ENCODE data around the gene ATF6B. TPM values are rescaled to one million over a fixed set of nuclear protein-coding genes. Genes with fewer than 3 reads are reported as not detected.

ATF6B gene
- total RNA-seq, 1 experiment from 2014 or later: 87.2 TPM

DNA sequence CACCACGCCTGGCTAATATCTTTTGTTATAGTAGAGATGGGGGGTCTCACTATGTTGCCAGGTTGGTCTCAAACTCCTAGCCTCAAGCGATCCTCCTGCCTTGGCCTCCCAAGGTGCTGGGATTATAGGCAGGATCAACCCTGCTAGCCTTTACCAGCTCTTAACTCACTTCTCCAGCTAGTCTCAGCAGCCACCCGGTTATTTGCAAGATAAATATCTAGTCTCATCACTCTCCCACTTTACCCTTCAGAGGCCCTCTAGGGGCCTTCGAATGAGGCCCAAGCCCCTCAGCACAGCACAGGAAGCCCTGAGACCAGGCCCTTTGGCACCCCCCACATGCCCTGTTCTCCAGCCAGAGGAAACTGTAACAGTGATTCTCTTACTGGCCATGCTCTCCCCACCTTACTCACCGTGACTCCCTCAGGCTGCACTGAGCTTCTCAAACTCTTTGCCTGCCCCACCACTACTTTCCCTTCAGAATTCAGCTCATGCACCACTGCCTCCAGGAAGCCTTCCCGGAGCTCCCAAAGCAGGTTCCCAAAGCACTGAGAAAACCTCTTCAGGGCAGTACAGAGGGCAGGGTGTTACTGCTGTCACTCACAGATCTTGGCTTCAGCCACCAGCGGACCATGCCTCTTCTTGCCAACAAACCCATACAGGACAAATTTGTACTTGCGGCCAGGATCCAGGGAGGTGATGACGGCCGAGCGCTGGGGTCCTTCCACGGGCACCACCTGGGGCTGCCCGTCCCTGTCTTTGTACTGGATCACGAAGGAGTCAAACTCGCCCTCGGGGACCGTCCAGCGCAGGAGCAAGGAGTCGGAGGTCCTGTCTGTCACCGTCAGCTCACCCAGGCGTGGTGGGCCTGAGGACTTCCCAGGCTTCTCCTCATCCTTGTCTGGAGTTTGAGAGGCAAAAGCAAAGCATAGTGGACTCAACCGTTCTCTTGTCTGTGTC is 44.0 kb downstream of the ATF6B start:
- Histone ChIP-seq H3K79me2 (ENCODE audit: low read depth) (no peaks in the 10 kb centered on the region), H3K4me1 (replicated peaks; ENCODE audit: insufficient read depth) (peaks cover 85% of the 10 kb centered on the region), H4K20me1 (ENCODE audit: insufficient read depth) (no peaks in the 10 kb centered on the region), H3K4me2 (peak overlapping the region; percentile 71), H3K27ac (peak overlapping the region; percentile 54), H3K4me3 (no peak overlapping the region), H2AFZ (no peak overlapping the region), H3K36me3 (ENCODE audit: low read depth) (no peaks in the 10 kb centered on the region), H3K9me3 (ENCODE audit: insufficient read depth, low read depth) (no peaks in the 10 kb centered on the region), H3K9me2 (ENCODE audit: insufficient read depth) (no peaks in the 10 kb centered on the region), H3K27me3 (ENCODE audit: insufficient read depth, low read depth) (no peaks in the 10 kb centered on the region), H3F3A (ENCODE audit: insufficient read depth, low read depth) (peaks cover 34% of the 10 kb centered on the region)
- no peak for DNase-seq
- intact Hi-C loops (cut with micrococcal nuclease; ENCODE audit: unreplicated experiment): no loop called here
- no TSS peak for BruUV-seq (replicated peaks)
- TF ChIP-seq, protein P1, sequence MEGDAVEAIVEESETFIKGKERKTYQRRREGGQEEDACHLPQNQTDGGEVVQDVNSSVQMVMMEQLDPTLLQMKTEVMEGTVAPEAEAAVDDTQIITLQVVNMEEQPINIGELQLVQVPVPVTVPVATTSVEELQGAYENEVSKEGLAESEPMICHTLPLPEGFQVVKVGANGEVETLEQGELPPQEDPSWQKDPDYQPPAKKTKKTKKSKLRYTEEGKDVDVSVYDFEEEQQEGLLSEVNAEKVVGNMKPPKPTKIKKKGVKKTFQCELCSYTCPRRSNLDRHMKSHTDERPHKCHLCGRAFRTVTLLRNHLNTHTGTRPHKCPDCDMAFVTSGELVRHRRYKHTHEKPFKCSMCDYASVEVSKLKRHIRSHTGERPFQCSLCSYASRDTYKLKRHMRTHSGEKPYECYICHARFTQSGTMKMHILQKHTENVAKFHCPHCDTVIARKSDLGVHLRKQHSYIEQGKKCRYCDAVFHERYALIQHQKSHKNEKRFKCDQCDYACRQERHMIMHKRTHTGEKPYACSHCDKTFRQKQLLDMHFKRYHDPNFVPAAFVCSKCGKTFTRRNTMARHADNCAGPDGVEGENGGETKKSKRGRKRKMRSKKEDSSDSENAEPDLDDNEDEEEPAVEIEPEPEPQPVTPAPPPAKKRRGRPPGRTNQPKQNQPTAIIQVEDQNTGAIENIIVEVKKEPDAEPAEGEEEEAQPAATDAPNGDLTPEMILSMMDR (conservative IDR thresholded peaks at IDR 0.05): no peak
- ChIA-PET CTCF (no interaction called here), POLR2A (ENCODE audit: unreplicated experiment) (interaction anchor here (0.6 kb wide), 1 partner anchor 219 kb away, joined by 4 read pairs; no protein-coding TSS in a partner anchor)

DNA sequence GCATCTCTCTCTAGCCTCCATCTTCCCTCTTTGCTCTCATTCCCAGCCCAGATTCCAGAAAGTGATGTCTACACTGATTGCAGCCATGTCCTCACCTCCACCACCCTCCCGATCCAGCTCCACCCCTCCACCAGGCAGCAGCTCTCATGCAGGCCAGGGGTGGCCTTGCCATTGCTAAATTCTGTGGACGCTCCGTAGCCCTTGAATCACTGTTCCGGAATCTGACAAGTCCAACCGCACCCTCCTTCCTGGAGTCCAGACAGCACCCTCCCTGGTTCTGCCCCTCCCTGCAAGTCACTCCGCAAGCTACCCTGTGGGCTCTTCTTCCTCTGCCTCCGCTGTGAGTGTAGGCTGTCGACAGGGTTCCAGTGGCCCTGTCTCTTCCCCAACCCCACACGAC is 45.1 kb downstream of the ATF6B start:
- Histone ChIP-seq H3K27me3 (ENCODE audit: insufficient read depth, low read depth) (no peaks in the 10 kb centered on the region), H3K9me2 (ENCODE audit: insufficient read depth) (no peaks in the 10 kb centered on the region), H3K4me3 (peak overlapping the region; percentile 9; the same call in 1 of the 2 replicates), H3F3A (ENCODE audit: insufficient read depth, low read depth) (peaks cover 34% of the 10 kb centered on the region), H3K4me1 (replicated peaks; ENCODE audit: insufficient read depth) (peaks cover 88% of the 10 kb centered on the region), H3K79me2 (ENCODE audit: low read depth) (no peaks in the 10 kb centered on the region), H3K36me3 (ENCODE audit: low read depth) (no peaks in the 10 kb centered on the region), H4K20me1 (ENCODE audit: insufficient read depth) (no peaks in the 10 kb centered on the region), H3K4me2 (peak overlapping the region; percentile 71), H2AFZ (no peak overlapping the region; the same call in 1 of the 2 replicates), H3K9me3 (ENCODE audit: insufficient read depth, low read depth) (no peaks in the 10 kb centered on the region), H3K27ac (peak overlapping the region; percentile 54)
- ChIA-PET POLR2A (ENCODE audit: unreplicated experiment) (interaction anchor here (0.5 to 1.0 kb wide), 4 partner anchors 107 to 418 kb away, joined by 3 to 17 read pairs (median 4); partner anchors contain the start of genes GPANK1 and PBX2), CTCF (no interaction called here)
- TF ChIP-seq EZH2 (IDR thresholded peaks at IDR 0.05; ENCODE audit: low read depth): no peak
- TF ChIP-seq, protein P1 (conservative IDR thresholded peaks at IDR 0.05): no peak
- peak; percentile 84 to 93 for DNase-seq
- intact Hi-C loops (cut with micrococcal nuclease; ENCODE audit: unreplicated experiment): no loop called here
- no TSS peak for BruUV-seq (replicated peaks)

DNA sequence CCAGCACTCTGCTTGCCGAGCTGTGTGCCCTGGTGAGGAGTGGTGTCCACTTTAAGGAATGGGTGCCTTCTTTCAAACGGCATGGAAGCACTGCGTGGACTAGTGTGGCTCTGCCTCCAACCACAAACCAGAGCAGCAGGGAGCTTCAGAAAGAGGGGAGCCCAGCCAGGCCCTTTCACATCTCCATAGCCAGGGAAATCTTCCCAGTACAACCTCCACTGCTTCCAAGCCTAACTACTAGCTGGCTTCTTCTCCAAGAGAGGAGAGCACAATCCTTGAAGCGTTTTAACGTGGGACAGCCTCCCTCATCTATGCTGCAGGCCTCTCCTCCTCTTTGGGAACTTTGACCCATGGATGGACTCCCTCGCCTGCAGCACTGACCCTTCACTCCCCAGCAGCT is 45.6 kb downstream of the ATF6B start:
- Histone ChIP-seq H3K9me3 (ENCODE audit: insufficient read depth, low read depth) (no peaks in the 10 kb centered on the region), H3K27ac (peak overlapping the region; percentile 38), H3K4me1 (replicated peaks; ENCODE audit: insufficient read depth) (peaks cover 88% of the 10 kb centered on the region), H3K79me2 (ENCODE audit: low read depth) (no peaks in the 10 kb centered on the region), H3K27me3 (ENCODE audit: insufficient read depth, low read depth) (no peaks in the 10 kb centered on the region), H2AFZ (no peak overlapping the region; the same call in 1 of the 2 replicates), H4K20me1 (ENCODE audit: insufficient read depth) (no peaks in the 10 kb centered on the region), H3F3A (ENCODE audit: insufficient read depth, low read depth) (peaks cover 36% of the 10 kb centered on the region), H3K36me3 (ENCODE audit: low read depth) (no peaks in the 10 kb centered on the region), H3K4me2 (peak overlapping the region; percentile 71), H3K4me3 (no peak overlapping the region), H3K9me2 (ENCODE audit: insufficient read depth) (no peaks in the 10 kb centered on the region)
- ChIA-PET POLR2A (ENCODE audit: unreplicated experiment) (interaction anchor here (0.5 to 1.0 kb wide), 4 partner anchors 108 to 418 kb away, joined by 3 to 17 read pairs (median 4); partner anchors contain the start of genes GPANK1 and PBX2), CTCF (no interaction called here)
- intact Hi-C loops (cut with micrococcal nuclease; ENCODE audit: unreplicated experiment): no loop called here
- no TSS peak for BruUV-seq (replicated peaks)
- TF ChIP-seq, protein P1 (conservative IDR thresholded peaks at IDR 0.05): no peak
- no peak for TF ChIP-seq EZH2 (IDR thresholded peaks at IDR 0.05; ENCODE audit: low read depth)
- DNase-seq: no peak

All from PC-9 (cell line).